Ureter (tissue), 1 donor: ENCODE results near the gene NLRP7. TPM values are rescaled to one million over a fixed set of nuclear protein-coding genes. Genes with fewer than 3 reads are reported as not detected.
"Not testable (repeated sequence)": the region's sequence is repeated elsewhere in the genome, so short reads cannot be mapped to it uniquely, and the experiment has no call there.

Experiments used
- DNase-seq: peaks from one replicate; pipeline ENCODE4 v3.0.0-alpha.2; 2020; ENCODE audit warnings: low spot score
- total RNA-seq: library from RNA; stranded (reverse); gene quantifications from one replicate; pipeline ENCODE4 v1.2.4, GENCODE V29; 2023
- donor health status: DM: yes; HTN: yes; CAD: no.

The NLRP7 gene
- not detected for total RNA-seq

- DNase-seq, result no peak
These were observed at the start of gene NLRP7 for GRCh38 chr19:54947381-54947780. TSS of gene NLRP7 (minus strand) at chr19:54947530.

GRCh38 chr19:54995561-54995960 lies 48.2 kb upstream of the NLRP7 start:
- no peak for DNase-seq

- not testable (repeated sequence) for DNase-seq
These were observed 42.2 kb upstream of the NLRP7 start for GRCh38 chr19:54989531-54989930.

- DNase-seq, result not testable (repeated sequence)
These were observed 35.2 kb upstream of the NLRP7 start for GRCh38 chr19:54982562-54982961.

GRCh38 chr19:54973229-54974090 lies 26.1 kb upstream of the NLRP7 start:
- DNase-seq, result not testable (repeated sequence)

- not testable (repeated sequence) for DNase-seq
These were observed 24.1 kb upstream of the NLRP7 start for GRCh38 chr19:54971446-54971845.

GRCh38 chr19:54969647-54970046 lies 22.3 kb upstream of the NLRP7 start:
- no peak for DNase-seq

- DNase-seq, result no peak
These were observed 20.3 kb upstream of the NLRP7 start for GRCh38 chr19:54967611-54968010.

GRCh38 chr19:54965055-54965454 lies 17.7 kb upstream of the NLRP7 start:
- not testable (repeated sequence) for DNase-seq

GRCh38 chr19:54959840-54960239 lies 12.5 kb upstream of the NLRP7 start:
- DNase-seq, result no peak

GRCh38 chr19:54955376-54955775 lies 8.0 kb upstream of the NLRP7 start:
- DNase-seq, result no peak

GRCh38 chr19:54953345-54953713 lies 6.0 kb upstream of the NLRP7 start:
- not testable (repeated sequence) for DNase-seq

GRCh38 chr19:54952591-54953344 lies 5.4 kb upstream of the NLRP7 start:
- DNase-seq, result no peak

GRCh38 chr19:54950580-54950979 lies 3.2 kb upstream of the NLRP7 start:
- not testable (repeated sequence) for DNase-seq

- DNase-seq, result no peak
These were observed 2.1 kb upstream of the NLRP7 start for GRCh38 chr19:54949412-54949811.

GRCh38 chr19:54943772-54944361 lies 3.5 kb downstream of the NLRP7 start:
- not testable (repeated sequence) for DNase-seq

- DNase-seq, result not testable (repeated sequence)
These were observed 7.8 kb downstream of the NLRP7 start for GRCh38 chr19:54939538-54939937.

GRCh38 chr19:54938906-54939305 lies 8.4 kb downstream of the NLRP7 start:
- DNase-seq, result no peak

- DNase-seq, result no peak
These were observed 9.4 kb downstream of the NLRP7 start for GRCh38 chr19:54937926-54938325.

GRCh38 chr19:54928299-54928698 lies 19.0 kb downstream of the NLRP7 start:
- DNase-seq, result no peak

- DNase-seq, result no peak
These were observed 24.1 kb downstream of the NLRP7 start for GRCh38 chr19:54923276-54923675.

GRCh38 chr19:54921082-54921481 lies 26.2 kb downstream of the NLRP7 start:
- no peak for DNase-seq
